A549 (cell line): ENCODE results near the gene EBF3. TPM values are rescaled to one million over a fixed set of nuclear protein-coding genes. Genes with fewer than 3 reads are reported as not detected.

ENCODE experiments used
- ATAC-seq, 2 experiments: fragments of 200-7000 bp in 1 of 2; fragments of >200 bp in 1 of 2; cut with Nextera tagmentation in 1 of 2; cut with Tn5 transposase in 1 of 2; 3 replicates each; pipeline versions ENCODE4 v1.8.0 to v1.9.1; 2018 to 2020; ENCODE audit warnings: mild to moderate bottlenecking in 1 of 2, moderate library complexity in 1 of 2
- CTCF ChIA-PET: fragments of 300-600 bp; sonication (Branson Sonifier 250); formaldehyde crosslinking; extraction: SDS; loops from one replicate; lab custom pipeline; 2021; ENCODE audit warnings: antibody characterized with exemption, inconsistent platforms; lab: Yijun Ruan, JAX
- POLR2A ChIA-PET: fragments of 350-600 bp; formaldehyde crosslinking; extraction: SDS; loops from one replicate; lab custom pipeline; 2021; ENCODE audit warnings: antibody characterized with exemption, inconsistent platforms; lab: Yijun Ruan, JAX
- DNase-seq, 2 experiments: peaks; one replicate each; pipeline versions ENCODE4 v3.0.0 to v3.0.0-alpha.2; 2011 to 2016; ENCODE audit warnings: low read depth in 1 of 2, low spot score in 1 of 2
- FAIRE-seq: peaks from 2 replicates; lab custom pipeline; 2011; peaks lifted over from hg19 to GRCh38; lab: Jason Lieb, UNC
- H3K27ac ChIP-seq, 2 experiments: fragments of >200 bp; sonication (Bioruptor Twin); formaldehyde crosslinking; 3 replicates each; pipeline ENCODE4 v1.5.1; 2016 to 2017
- H3K4me1 ChIP-seq: fragments of >200 bp; sonication (Bioruptor Twin); formaldehyde crosslinking; 3 replicates; pipeline ENCODE4 v1.6.1; 2016
- H3K4me2 ChIP-seq: fragments of >200 bp; sonication (Bioruptor Twin); formaldehyde crosslinking; 3 replicates; pipeline ENCODE4 v1.6.1; 2016
- H3K4me3 ChIP-seq: fragments of >200 bp; sonication (Bioruptor Twin); formaldehyde crosslinking; 3 replicates; pipeline ENCODE4 v1.5.1; 2016
- H3K9me3 ChIP-seq: fragments of >200 bp; sonication (Bioruptor Twin); formaldehyde crosslinking; 3 replicates; pipeline ENCODE4 v1.6.1; 2016
- BHLHE40 ChIP-seq: IDR thresholded peaks from 2 replicates; pipeline ENCODE4 v1.6.1; 2012; ENCODE audit warnings: low read depth, low read length, inconsistent platforms
- CBX8 ChIP-seq: fragments of 200-600 bp; sonication (generic); IDR thresholded peaks from 2 replicates; pipeline ENCODE4 v1.6.1; 2016
- CEBPB ChIP-seq, 2 experiments: fragments of >200 bp in 1 of 2; sonication (Bioruptor Twin) in 1 of 2; formaldehyde crosslinking in 1 of 2; IDR thresholded peaks; 2 replicates each; pipeline ENCODE4 v1.6.1; 2012 to 2016
- EHMT2 ChIP-seq: fragments of 200-600 bp; sonication (generic); IDR thresholded peaks from 2 replicates; pipeline ENCODE4 v1.6.1; 2016; ENCODE audit warnings: antibody characterized with exemption, low read depth, mild to moderate bottlenecking, moderate library complexity
- FOSL2 ChIP-seq, 2 experiments: fragments of 450-650 bp in 1 of 2; fragments of >200 bp in 1 of 2; sonication (Bioruptor Twin) in 1 of 2; formaldehyde crosslinking; IDR thresholded peaks; 2 replicates each; pipeline versions ENCODE4 v1.5.0 to v1.6.1; 2016 to 2020; ENCODE audit warnings: mild to moderate bottlenecking in 1 of 2, moderate library complexity in 1 of 2
- FOXS1 ChIP-seq: fragments of 250-450 bp; sonication (Bioruptor Pico); IDR thresholded peaks from 2 replicates; pipeline ENCODE4 v1.5.0; 2020; ENCODE audit warnings: mild to moderate bottlenecking, moderate library complexity
- HDAC2 ChIP-seq: fragments of 200-600 bp; sonication (generic); IDR thresholded peaks from 2 replicates; pipeline ENCODE4 v1.6.1; 2016
- HOXB5 ChIP-seq: fragments of 250-450 bp; sonication (Bioruptor Pico); IDR thresholded peaks from 2 replicates; pipeline ENCODE4 v1.5.0; 2020; ENCODE audit warnings: mild to moderate bottlenecking, moderate library complexity
- MAZ ChIP-seq: fragments of 150-350 bp; IDR thresholded peaks from 2 replicates; pipeline ENCODE4 v1.6.1; 2014; ENCODE audit warnings: antibody characterized with exemption, low read depth, low read length, borderline replicate concordance
- NR3C1 ChIP-seq: fragments of >200 bp; sonication (Bioruptor Twin); formaldehyde crosslinking; IDR thresholded peaks from 3 replicates; pipeline ENCODE4 v1.6.1; 2017
- PHF8 ChIP-seq: fragments of 200-600 bp; sonication (generic); IDR thresholded peaks from 2 replicates; pipeline ENCODE4 v1.6.1; 2016; ENCODE audit warnings: low read depth, mild to moderate bottlenecking, antibody characterized with exemption, moderate library complexity, borderline replicate concordance
- RAD21 ChIP-seq, 2 experiments: fragments of >200 bp in 1 of 2; sonication (Bioruptor Twin) in 1 of 2; formaldehyde crosslinking in 1 of 2; IDR thresholded peaks in 1 of 2; conservative IDR thresholded peaks in 1 of 2; 2 replicates in 1 of 2; 3 replicates in 1 of 2; pipeline ENCODE4 v1.6.1; 2012 to 2018; ENCODE audit warnings: inconsistent platforms in 1 of 2
- RARB ChIP-seq: fragments of 250-450 bp; sonication (Bioruptor Pico); IDR thresholded peaks from 2 replicates; pipeline ENCODE4 v1.8.0; 2021; ENCODE audit warnings: mild to moderate bottlenecking, moderate library complexity
- RNF2 ChIP-seq: fragments of 200-600 bp; sonication (generic); IDR thresholded peaks from 2 replicates; pipeline ENCODE4 v1.6.1; 2016; ENCODE audit warnings: low read depth, mild to moderate bottlenecking, antibody characterized with exemption, moderate library complexity, borderline replicate concordance
- SREBF2 ChIP-seq: fragments of 450-650 bp; IDR thresholded peaks from 2 replicates; pipeline ENCODE4 v1.6.1; 2014; ENCODE audit warnings: mild to moderate bottlenecking, moderate library complexity
- TP53 ChIP-seq: fragments of 250-450 bp; sonication (Bioruptor Pico); IDR thresholded peaks from 2 replicates; pipeline ENCODE4 v1.5.0; 2021; ENCODE audit warnings: mild to moderate bottlenecking, moderate library complexity
- ZC3H11A ChIP-seq: fragments of 450-650 bp; IDR thresholded peaks from 2 replicates; pipeline ENCODE4 v1.6.1; 2014; ENCODE audit warnings: antibody characterized with exemption, mild to moderate bottlenecking
- ZSCAN20 ChIP-seq: fragments of 250-450 bp; sonication (Bioruptor Pico); IDR thresholded peaks from 2 replicates; pipeline ENCODE4 v1.8.0; 2022; ENCODE audit warnings: mild to moderate bottlenecking, moderate library complexity
- WGBS: methylation state at CpG from one replicate; pipeline ENCODE4 v1.1.6; 2017; ENCODE audit errors: missing lambda C conversion rate; 5-methylcytosine and 5-hydroxymethylcytosine counted together
- polyA plus RNA-seq, 4 experiments: library from polyadenylated mRNA; depleted of rRNA in 3 of 4; stranded (reverse); fragments of >200 nt; fragmentation: RNase III in 1 of 4; extraction: RNeasy Plus Mini Kit Qiagen cat#74134 plus additional on column Dnase treatment in 1 of 4; gene quantifications; 2 replicates in 3 of 4; 3 replicates in 1 of 4; pipeline ENCODE4 v1.2.3, GENCODE V29; 2011 to 2017
- TF ChIP-seq, protein P1 (sequence below): fragments of 450-650 bp; IDR thresholded peaks from 2 replicates; pipeline ENCODE4 v1.6.1; 2014; ENCODE audit warnings: antibody characterized with exemption
- TF ChIP-seq, protein P2 (sequence below): fragments of 250-450 bp; sonication (Bioruptor Pico); IDR thresholded peaks from 2 replicates; pipeline ENCODE4 v1.5.0; 2020; ENCODE audit warnings: low read depth, mild to moderate bottlenecking, moderate library complexity
- TF ChIP-seq, protein P3 (sequence below): IDR thresholded peaks from 2 replicates; pipeline ENCODE4 v1.6.1; 2012
- TF ChIP-seq, protein P4 (sequence below): IDR thresholded peaks from 2 replicates; pipeline ENCODE4 v1.6.1; 2012; ENCODE audit warnings: low read depth, borderline replicate concordance
- TF ChIP-seq, protein P5 (sequence below): fragments of 200-600 bp; sonication (generic); IDR thresholded peaks from 2 replicates; pipeline ENCODE4 v1.6.1; 2016; ENCODE audit warnings: antibody characterized with exemption, mild to moderate bottlenecking, moderate library complexity
- TF ChIP-seq, protein P6 (sequence below): IDR thresholded peaks from 2 replicates; pipeline ENCODE4 v1.6.1; 2012
- TF ChIP-seq, protein P7 (sequence below): fragments of >200 bp; sonication (Bioruptor Twin); formaldehyde crosslinking; IDR thresholded peaks from 2 replicates; pipeline ENCODE4 v1.6.1; 2016

Gene EBF3
- polyA plus RNA-seq, 2 of the 4 experiments (the other 2 are of a cell fraction): 0.12 TPM; not detected in 1

DNA sequence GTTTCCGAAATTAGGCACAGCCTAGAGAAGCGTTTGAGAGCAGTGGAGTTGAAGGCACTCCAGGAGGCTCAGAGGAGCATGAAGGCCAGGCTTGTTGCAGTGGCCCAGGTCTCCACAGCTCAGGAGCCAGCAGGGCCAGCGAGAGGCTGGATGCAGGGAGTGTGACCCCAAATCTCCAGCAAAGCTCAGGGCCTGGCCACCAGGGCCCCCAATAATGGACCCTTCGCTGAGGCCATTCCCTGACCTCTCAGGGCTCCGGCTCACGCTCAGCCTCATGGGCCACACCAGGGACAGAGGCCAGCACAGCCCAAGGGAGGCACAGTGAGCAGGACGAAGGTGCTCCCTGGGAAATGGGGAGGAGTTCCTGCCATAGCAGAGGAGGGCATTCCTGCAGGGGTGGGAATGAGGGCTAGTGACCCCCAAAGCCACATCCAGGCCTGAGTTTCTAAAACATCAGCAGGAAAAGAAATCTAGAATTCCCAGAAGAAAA lies 47.5 kb downstream of the EBF3 start:
- WGBS: 48% methylated on average over 4 of the region's 7 CpGs
- CTCF ChIA-PET: no interaction called here
- DNase-seq: no peak
- no peaks in the 10 kb centered on the region for H3K4me1 ChIP-seq
- peak in 1 of 2 experiments; percentile 26; a peak in 1 of 6 replicates for ATAC-seq
- POLR2A ChIA-PET: no interaction called here
- no peak for TF ChIP-seq RNF2
- TF ChIP-seq FOSL2 (IDR thresholded peaks at IDR 0.05): no peak
- TF ChIP-seq FOSL2 (CRISPR knock-in tag; IDR thresholded peaks at IDR 0.05): no peak
- TF ChIP-seq, protein P1, sequence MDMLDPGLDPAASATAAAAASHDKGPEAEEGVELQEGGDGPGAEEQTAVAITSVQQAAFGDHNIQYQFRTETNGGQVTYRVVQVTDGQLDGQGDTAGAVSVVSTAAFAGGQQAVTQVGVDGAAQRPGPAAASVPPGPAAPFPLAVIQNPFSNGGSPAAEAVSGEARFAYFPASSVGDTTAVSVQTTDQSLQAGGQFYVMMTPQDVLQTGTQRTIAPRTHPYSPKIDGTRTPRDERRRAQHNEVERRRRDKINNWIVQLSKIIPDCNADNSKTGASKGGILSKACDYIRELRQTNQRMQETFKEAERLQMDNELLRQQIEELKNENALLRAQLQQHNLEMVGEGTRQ: no peak
- no peak for TF ChIP-seq CBX8
- TF ChIP-seq, protein P2, sequence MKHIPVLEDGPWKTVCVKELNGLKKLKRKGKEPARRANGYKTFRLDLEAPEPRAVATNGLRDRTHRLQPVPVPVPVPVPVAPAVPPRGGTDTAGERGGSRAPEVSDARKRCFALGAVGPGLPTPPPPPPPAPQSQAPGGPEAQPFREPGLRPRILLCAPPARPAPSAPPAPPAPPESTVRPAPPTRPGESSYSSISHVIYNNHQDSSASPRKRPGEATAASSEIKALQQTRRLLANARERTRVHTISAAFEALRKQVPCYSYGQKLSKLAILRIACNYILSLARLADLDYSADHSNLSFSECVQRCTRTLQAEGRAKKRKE (CRISPR knock-in tag): no peak
- TF ChIP-seq BHLHE40: no peak
- TF ChIP-seq NR3C1: no peak
- TF ChIP-seq RARB (CRISPR knock-in tag): no peak
- no peak for TF ChIP-seq FOXS1 (CRISPR knock-in tag)
- TF ChIP-seq, protein P3, sequence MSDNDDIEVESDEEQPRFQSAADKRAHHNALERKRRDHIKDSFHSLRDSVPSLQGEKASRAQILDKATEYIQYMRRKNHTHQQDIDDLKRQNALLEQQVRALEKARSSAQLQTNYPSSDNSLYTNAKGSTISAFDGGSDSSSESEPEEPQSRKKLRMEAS: no peak
- no peak for TF ChIP-seq EHMT2
- no peak for TF ChIP-seq PHF8
- no peak for TF ChIP-seq RAD21 (conservative IDR thresholded peaks at IDR 0.05 in 1 of 2, IDR thresholded peaks at IDR 0.05 in 1 of 2)
- no peak for TF ChIP-seq TP53
- no peak for TF ChIP-seq CEBPB (IDR thresholded peaks at IDR 0.05)
- TF ChIP-seq HOXB5 (CRISPR knock-in tag): no peak
- TF ChIP-seq ZSCAN20 (CRISPR knock-in tag): no peak
- TF ChIP-seq MAZ: no peak
- TF ChIP-seq SREBF2: no peak
- no peak overlapping the region for H3K4me3 ChIP-seq
- H3K4me2 ChIP-seq: no peak overlapping the region
- no peaks in the 10 kb centered on the region for H3K9me3 ChIP-seq
- no peak for FAIRE-seq
- no peak overlapping the region for H3K27ac ChIP-seq

DNA sequence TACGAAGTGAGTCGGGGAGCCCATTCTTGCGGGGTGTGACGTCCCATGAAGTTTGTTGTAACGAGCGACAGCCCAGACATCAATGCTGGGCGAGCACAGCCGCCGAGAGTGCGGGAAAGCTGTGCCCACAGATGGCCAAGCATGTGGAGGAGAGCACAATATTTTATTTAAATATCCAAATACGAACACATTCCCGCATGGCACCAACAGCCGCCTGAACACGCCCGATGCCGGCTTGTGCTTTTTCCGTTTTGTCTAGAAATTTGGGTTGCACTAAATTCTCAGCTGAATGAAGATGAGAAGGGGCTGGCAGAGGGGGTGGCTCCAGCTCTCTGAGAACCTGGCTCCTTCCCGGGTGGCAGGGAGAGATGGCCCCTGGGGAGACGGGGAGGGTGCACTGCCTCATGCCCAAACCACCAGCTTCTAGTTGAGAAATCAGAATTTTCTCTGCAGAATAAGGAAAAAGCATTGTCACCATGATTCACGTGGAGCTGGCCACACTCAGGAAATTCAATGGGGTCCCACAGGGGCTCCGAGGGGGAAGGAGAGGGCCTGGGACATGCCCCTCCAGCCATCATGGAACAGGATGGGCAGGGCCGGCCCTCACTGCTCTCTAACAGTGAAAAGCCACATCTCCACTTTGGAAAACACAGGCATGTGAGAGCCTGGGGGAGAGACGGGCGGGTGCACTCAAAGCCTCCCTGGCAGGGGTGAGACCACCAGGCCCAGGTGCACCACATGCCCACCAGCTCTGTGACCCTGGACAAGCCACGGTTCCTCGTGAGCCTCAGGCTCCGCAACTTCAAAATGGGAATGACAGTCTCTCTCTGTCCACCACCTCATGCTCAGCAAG lies 48.3 kb downstream of the EBF3 start:
- 66% methylated on average over 27 of the region's 27 CpGs for WGBS
- Histone ChIP-seq H3K9me3 (no peaks in the 10 kb centered on the region), H3K4me1 (no peaks in the 10 kb centered on the region), H3K27ac (no peak overlapping the region), H3K4me2 (no peak overlapping the region), H3K4me3 (no peak overlapping the region)
- ATAC-seq (no peak), FAIRE-seq (no peak), DNase-seq (no peak)
- ChIA-PET POLR2A (no interaction called here), CTCF (no interaction called here)
- TF ChIP-seq, protein P4, sequence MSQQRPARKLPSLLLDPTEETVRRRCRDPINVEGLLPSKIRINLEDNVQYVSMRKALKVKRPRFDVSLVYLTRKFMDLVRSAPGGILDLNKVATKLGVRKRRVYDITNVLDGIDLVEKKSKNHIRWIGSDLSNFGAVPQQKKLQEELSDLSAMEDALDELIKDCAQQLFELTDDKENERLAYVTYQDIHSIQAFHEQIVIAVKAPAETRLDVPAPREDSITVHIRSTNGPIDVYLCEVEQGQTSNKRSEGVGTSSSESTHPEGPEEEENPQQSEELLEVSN: no peak
- no peak for TF ChIP-seq NR3C1
- TF ChIP-seq, protein P5, sequence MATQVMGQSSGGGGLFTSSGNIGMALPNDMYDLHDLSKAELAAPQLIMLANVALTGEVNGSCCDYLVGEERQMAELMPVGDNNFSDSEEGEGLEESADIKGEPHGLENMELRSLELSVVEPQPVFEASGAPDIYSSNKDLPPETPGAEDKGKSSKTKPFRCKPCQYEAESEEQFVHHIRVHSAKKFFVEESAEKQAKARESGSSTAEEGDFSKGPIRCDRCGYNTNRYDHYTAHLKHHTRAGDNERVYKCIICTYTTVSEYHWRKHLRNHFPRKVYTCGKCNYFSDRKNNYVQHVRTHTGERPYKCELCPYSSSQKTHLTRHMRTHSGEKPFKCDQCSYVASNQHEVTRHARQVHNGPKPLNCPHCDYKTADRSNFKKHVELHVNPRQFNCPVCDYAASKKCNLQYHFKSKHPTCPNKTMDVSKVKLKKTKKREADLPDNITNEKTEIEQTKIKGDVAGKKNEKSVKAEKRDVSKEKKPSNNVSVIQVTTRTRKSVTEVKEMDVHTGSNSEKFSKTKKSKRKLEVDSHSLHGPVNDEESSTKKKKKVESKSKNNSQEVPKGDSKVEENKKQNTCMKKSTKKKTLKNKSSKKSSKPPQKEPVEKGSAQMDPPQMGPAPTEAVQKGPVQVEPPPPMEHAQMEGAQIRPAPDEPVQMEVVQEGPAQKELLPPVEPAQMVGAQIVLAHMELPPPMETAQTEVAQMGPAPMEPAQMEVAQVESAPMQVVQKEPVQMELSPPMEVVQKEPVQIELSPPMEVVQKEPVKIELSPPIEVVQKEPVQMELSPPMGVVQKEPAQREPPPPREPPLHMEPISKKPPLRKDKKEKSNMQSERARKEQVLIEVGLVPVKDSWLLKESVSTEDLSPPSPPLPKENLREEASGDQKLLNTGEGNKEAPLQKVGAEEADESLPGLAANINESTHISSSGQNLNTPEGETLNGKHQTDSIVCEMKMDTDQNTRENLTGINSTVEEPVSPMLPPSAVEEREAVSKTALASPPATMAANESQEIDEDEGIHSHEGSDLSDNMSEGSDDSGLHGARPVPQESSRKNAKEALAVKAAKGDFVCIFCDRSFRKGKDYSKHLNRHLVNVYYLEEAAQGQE: no peak
- no peak for TF ChIP-seq HOXB5 (CRISPR knock-in tag)
- no peak for TF ChIP-seq MAZ
- TF ChIP-seq, protein P6, sequence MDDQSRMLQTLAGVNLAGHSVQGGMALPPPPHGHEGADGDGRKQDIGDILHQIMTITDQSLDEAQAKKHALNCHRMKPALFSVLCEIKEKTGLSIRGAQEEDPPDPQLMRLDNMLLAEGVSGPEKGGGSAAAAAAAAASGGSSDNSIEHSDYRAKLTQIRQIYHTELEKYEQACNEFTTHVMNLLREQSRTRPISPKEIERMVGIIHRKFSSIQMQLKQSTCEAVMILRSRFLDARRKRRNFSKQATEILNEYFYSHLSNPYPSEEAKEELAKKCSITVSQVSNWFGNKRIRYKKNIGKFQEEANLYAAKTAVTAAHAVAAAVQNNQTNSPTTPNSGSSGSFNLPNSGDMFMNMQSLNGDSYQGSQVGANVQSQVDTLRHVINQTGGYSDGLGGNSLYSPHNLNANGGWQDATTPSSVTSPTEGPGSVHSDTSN: no peak
- TF ChIP-seq, protein P7, sequence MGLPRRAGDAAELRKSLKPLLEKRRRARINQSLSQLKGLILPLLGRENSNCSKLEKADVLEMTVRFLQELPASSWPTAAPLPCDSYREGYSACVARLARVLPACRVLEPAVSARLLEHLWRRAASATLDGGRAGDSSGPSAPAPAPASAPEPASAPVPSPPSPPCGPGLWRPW: no peak
- TF ChIP-seq, protein P1: no peak
- TF ChIP-seq HDAC2: no peak
- TF ChIP-seq SREBF2: no peak
- no peak for TF ChIP-seq ZC3H11A
- TF ChIP-seq CBX8: no peak
